ENCODE data around the gene P3H3.

DNA sequence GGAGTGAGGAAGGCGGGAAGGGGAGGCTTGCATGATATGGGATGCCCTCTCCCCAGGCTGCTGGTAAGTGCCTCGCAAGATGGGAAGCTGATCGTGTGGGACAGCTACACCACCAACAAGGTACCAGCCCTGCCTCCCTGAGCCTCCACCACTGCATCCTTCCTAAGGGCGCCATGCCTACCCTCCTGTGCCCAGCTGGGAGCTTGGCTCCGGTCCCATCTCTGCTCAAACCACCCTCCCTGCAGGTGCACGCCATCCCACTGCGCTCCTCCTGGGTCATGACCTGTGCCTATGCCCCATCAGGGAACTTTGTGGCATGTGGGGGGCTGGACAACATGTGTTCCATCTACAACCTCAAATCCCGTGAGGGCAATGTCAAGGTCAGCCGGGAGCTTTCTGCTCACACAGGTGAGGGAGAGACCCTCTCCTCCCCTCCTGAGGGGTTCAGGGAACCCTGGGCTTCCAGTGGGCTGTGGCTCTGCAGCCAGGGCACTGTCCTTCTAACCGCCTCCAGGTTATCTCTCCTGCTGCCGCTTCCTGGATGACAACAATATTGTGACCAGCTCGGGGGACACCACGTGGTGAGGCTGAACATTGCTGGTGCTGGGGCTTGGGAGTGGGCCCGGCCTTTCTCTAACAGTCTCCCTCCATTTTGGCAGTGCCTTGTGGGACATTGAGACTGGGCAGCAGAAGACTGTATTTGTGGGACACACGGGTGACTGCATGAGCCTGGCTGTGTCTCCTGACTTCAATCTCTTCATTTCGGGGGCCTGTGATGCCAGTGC lies 15.1 kb downstream of the P3H3 start:
- TF ChIP-seq, protein P1, sequence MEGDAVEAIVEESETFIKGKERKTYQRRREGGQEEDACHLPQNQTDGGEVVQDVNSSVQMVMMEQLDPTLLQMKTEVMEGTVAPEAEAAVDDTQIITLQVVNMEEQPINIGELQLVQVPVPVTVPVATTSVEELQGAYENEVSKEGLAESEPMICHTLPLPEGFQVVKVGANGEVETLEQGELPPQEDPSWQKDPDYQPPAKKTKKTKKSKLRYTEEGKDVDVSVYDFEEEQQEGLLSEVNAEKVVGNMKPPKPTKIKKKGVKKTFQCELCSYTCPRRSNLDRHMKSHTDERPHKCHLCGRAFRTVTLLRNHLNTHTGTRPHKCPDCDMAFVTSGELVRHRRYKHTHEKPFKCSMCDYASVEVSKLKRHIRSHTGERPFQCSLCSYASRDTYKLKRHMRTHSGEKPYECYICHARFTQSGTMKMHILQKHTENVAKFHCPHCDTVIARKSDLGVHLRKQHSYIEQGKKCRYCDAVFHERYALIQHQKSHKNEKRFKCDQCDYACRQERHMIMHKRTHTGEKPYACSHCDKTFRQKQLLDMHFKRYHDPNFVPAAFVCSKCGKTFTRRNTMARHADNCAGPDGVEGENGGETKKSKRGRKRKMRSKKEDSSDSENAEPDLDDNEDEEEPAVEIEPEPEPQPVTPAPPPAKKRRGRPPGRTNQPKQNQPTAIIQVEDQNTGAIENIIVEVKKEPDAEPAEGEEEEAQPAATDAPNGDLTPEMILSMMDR (IDR thresholded peaks at IDR 0.05; ENCODE audit: low read depth, low read length) = peak; percentile 18
- TF ChIP-seq EZH2phosphoT487 (IDR thresholded peaks at IDR 0.05; ENCODE audit: low read depth) = no peak

Data from OCI-LY3 (cell line).